GM12801 (cell line): ENCODE measurements around the gene ACE2.

Experiments used
- TF ChIP-seq, protein P1 (sequence below): IDR thresholded peaks from one replicate; pipeline ENCODE4 v1.5.1; 2011; ENCODE audit warnings: control low read depth; ENCODE audit not compliant: insufficient read length; ENCODE audit errors: extremely low read depth

The ACE2 gene

DNA sequence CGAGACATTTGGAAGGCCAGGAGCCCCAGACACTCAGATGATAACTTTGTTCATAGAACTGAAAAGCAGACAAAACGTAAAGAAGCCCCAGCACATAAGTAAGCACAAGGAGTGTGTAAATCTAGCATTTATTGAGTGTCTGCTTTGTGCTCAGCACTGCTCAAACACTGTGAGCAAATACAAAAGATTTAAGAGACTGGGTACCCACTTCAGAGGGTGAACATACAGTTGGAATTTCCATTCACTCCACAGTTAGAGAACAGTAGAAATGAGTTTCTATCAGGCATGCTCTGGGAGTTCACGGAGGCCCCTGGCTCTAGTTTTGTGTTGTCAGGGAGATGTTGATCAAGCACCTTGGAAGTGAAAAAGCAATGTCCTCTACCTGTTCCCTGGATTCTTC is 39.8 kb downstream of the ACE2 start:
- TF ChIP-seq, protein P1, sequence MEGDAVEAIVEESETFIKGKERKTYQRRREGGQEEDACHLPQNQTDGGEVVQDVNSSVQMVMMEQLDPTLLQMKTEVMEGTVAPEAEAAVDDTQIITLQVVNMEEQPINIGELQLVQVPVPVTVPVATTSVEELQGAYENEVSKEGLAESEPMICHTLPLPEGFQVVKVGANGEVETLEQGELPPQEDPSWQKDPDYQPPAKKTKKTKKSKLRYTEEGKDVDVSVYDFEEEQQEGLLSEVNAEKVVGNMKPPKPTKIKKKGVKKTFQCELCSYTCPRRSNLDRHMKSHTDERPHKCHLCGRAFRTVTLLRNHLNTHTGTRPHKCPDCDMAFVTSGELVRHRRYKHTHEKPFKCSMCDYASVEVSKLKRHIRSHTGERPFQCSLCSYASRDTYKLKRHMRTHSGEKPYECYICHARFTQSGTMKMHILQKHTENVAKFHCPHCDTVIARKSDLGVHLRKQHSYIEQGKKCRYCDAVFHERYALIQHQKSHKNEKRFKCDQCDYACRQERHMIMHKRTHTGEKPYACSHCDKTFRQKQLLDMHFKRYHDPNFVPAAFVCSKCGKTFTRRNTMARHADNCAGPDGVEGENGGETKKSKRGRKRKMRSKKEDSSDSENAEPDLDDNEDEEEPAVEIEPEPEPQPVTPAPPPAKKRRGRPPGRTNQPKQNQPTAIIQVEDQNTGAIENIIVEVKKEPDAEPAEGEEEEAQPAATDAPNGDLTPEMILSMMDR = no peak

DNA sequence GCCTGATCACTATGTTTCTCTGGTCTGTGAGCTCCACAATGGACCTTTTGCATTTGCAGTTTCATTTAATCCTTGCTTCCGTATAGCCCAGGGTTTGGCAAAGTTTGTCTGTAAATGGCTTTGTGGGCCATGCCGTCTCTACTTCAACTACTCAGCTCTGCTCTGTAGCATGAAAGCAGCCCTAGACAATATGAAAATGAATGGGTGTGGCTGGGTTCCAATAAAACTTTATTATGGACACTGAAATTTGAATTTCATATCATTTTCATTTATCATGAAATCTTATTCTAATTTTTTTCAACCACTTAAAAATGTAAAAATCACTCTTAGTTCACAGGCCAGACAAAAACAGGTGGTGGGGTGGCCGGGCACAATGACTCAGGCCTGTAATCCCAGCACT is 41.5 kb downstream of the ACE2 start:
- TF ChIP-seq, protein P1 = no peak

DNA sequence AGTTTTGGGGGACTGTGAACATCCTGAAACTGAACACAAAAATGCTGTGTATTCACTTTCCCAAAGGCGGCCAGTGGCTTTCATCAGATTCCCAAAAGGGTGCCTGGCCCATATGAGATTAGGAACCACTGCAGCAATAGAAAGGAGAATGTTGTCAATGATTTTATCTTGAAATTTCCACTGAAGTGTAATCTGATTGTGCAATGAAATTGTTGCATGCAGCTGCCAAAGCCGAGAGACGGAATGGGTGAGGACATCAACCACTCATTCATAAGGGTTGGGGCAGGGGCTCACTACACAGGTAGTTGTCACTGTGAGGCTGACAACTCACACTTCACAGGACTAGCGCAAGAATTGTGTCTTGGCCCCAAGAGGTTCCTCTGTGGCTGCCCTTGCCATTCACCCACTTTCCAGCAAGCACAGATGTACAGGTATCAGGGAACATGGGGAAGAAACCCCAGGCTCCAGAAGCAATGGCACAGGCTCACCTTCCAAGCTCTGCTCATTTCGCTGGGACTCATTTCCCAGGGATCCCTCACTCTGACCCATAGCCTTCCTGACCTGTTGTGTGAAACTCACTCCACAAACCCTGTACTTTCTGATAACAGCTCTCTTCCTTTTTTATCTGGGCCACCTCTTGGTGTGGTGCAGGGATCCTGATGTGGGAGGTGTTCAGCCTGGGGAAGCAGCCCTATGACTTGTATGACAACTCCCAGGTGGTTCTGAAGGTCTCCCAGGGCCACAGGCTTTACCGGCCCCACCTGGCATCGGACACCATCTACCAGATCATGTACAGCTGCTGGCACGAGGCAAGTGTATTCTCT is 51.4 kb downstream of the ACE2 start:
- TF ChIP-seq, protein P1 = no peak

DNA sequence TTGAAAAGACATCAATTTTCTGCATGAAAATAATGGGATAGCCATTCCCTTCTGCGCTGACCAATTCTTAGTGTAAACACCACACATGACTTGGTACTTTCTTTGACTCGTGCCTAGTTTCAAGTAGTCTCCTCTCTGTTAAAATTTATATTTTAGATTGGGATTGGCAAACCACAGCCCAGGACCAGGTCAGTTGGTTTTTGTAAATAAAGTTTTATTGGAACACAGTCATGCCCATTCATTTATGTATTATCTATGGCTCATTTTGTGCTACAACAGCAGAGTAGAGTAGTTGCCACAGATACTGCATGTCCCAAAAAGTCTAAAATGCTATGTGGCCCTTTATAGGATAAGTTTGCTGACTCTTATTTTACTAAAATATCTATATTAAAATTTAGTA is 53.4 kb downstream of the ACE2 start:
- TF ChIP-seq, protein P1 = no peak

DNA sequence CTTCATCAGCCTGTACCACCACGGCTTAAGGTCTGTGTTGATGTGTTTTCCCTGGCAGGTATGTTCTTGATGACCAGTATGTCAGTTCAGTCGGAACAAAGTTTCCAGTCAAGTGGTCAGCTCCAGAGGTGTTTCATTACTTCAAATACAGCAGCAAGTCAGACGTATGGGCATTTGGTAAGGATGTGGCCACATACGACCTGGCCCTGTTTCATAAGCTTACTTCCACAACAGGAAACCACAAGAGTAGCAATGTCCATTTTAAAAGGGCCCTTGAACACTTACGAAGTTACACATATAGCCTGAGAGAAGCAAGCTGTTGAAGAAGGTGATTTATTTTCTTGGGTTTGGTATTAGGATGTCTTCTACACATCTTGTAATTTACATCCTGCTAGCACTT is 54.0 kb downstream of the ACE2 start:
- TF ChIP-seq, protein P1 = no peak

DNA sequence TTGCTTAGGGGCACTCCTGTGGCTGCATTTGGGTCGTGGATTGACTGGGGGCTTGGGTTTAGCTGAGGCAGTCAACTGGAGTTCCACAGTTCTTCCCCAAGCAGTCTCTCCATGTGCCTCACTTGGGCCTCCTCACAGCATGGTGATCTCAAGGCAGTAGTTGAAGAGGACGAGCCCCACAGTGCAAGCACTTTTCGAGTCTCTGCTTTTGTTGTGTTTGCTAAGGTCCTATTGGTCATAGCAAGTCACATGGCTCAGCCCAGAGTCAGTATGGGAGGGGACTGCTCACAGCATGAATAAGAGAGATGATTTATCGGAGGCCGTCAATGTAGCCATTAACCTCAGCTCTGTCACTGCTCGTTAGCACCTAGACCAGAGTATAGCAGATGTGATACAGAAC is 70.4 kb downstream of the ACE2 start:
- TF ChIP-seq, protein P1 = no peak

DNA sequence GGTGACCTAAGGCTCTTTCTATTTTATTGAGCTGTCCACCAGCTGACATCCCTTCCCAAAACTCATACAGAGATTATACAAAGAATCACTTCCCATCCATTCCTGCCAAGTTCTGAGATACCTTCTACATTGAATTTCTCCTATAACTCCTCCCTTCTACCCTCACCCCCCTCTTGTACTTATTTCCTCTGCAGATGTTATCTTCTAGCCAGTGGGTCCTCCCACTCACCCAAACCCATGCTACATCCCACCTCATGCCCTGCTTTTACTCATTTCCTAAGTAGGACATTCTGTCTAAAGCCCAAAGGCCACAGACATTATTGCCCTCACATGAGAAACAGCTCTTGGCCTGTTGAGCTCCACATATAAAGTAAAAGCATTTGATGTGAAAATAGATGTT is 71.6 kb downstream of the ACE2 start:
- TF ChIP-seq, protein P1 = no peak
